Measurements from ENCODE around the gene TRAF3IP1. TPM values are rescaled to one million over a fixed set of nuclear protein-coding genes. Genes with fewer than 3 reads are reported as not detected.

The TRAF3IP1 gene
- total RNA-seq, 2 donors from 2014 or later, result 5.4 to 10.9 TPM

DNA sequence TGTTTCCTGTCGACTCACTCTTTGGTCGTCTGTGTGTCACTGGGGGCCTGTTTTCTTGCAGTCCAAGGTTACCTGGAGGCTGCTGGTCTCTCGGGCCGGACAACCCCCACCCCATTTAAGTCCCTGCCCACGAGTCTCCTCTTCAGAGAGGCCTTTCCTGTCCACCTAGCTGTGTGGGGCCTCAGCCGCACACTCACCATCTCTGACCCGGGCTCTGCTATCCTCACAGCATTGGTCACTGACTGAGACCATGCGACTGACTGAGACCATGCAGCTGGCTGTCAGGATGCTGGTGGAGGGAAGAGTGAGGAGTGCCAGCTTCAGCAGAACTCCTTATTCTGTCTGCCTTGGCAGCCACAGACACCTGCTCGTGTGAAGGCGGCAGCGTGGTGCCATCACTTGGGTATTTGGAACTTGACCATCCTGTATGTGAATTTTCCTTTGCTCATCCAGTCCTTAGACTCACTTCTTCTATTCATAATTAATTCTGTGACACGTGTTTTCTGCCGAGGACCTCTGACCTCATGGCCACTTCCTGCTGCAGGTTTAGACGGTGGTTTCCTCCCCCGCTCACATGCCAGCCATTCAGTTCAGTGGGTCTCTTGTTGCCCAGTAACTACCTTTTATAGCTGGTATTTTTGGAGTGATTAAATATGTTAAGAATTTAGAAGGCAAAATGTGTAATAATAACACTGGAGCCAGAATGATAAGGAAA is 58.9 kb downstream of the TRAF3IP1 start:
- no peaks in the 10 kb centered on the region for H3K27me3 ChIP-seq
- peak; percentile 36 to 59 (median 38) for DNase-seq
- 78 to 83% methylated on average over 15 of the region's 15 CpGs for WGBS, 2 donors
- TF ChIP-seq, protein P1, sequence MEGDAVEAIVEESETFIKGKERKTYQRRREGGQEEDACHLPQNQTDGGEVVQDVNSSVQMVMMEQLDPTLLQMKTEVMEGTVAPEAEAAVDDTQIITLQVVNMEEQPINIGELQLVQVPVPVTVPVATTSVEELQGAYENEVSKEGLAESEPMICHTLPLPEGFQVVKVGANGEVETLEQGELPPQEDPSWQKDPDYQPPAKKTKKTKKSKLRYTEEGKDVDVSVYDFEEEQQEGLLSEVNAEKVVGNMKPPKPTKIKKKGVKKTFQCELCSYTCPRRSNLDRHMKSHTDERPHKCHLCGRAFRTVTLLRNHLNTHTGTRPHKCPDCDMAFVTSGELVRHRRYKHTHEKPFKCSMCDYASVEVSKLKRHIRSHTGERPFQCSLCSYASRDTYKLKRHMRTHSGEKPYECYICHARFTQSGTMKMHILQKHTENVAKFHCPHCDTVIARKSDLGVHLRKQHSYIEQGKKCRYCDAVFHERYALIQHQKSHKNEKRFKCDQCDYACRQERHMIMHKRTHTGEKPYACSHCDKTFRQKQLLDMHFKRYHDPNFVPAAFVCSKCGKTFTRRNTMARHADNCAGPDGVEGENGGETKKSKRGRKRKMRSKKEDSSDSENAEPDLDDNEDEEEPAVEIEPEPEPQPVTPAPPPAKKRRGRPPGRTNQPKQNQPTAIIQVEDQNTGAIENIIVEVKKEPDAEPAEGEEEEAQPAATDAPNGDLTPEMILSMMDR (IDR thresholded peaks at IDR 0.05), result no peak
- TF ChIP-seq POLR2A (IDR thresholded peaks at IDR 0.05), result no peak
- H3K4me1 ChIP-seq, result peaks cover 26% of the 10 kb centered on the region
- no peaks in the 10 kb centered on the region for H3K36me3 ChIP-seq (replicated peaks in 1 of 2; ENCODE audit: insufficient read depth in 1 of 2, low read depth in 2 of 2)
- ATAC-seq, result peak; percentile 86
- no peak overlapping the region for H3K4me3 ChIP-seq
- intact Hi-C loops (cut with DNase I), result no loop called here
- no peaks in the 10 kb centered on the region for H3K9me3 ChIP-seq
- H3K27ac ChIP-seq, result peak overlapping the region in 2 of 4 donors; percentile 35 to 49

DNA sequence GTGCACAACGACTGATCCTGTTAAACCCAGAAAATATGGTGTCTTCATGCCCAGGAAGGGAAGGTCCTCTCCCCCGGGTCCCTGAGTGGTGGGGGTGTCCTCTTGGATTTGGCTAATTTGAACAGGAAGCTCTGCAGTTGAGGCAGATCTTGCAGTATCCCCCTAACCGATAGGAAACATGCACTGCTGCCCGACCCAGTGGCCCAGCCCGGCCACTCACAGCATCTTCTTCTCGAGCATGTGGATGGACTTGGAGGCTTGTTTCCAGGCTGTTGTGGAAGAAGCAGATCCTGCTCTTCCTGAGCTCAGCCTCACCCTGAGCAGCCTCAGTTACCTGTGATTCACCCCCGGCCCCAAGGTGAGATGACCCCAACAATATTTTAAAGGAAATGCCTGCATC is 60.0 kb downstream of the TRAF3IP1 start:
- 92 to 94% methylated on average over 5 to 7 of the region's 7 CpGs for WGBS, 2 donors
- no peaks in the 10 kb centered on the region for H3K27me3 ChIP-seq
- intact Hi-C loops (cut with DNase I), result no loop called here
- H3K27ac ChIP-seq, result peak overlapping the region in 1 of 4 donors; percentile 43
- ATAC-seq (no peak), DNase-seq (no peak)
- TF ChIP-seq, protein P1 (IDR thresholded peaks at IDR 0.05), result no peak
- TF ChIP-seq POLR2A (IDR thresholded peaks at IDR 0.05), result no peak
- no peaks in the 10 kb centered on the region for H3K9me3 ChIP-seq
- no peak overlapping the region for H3K4me3 ChIP-seq
- H3K4me1 ChIP-seq, result peaks cover 26% of the 10 kb centered on the region
- H3K36me3 ChIP-seq (replicated peaks in 1 of 2; ENCODE audit: insufficient read depth in 1 of 2, low read depth in 2 of 2), result no peaks in the 10 kb centered on the region

DNA sequence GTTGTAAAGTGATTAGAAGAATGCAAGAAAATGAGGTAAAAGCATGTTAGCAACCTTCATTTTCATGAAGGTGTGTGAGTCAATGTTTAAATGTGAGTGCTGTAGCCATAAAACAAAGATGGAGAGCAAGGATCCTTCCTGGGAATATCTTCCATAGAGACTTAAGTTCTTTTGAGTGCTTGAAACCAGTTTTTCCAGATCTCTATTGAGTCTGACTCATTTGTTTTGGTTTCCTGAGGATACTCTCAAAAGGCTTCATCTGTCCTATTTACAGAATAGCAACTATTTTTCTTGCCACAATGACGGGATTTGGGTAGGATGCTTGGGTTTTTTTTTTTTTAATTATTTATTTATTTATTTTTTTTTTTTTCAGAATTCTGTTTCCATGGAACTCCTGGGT is 60.5 kb downstream of the TRAF3IP1 start:
- ATAC-seq, result no peak
- no peaks in the 10 kb centered on the region for H3K36me3 ChIP-seq (replicated peaks in 1 of 2; ENCODE audit: insufficient read depth in 1 of 2, low read depth in 2 of 2)
- H3K4me1 ChIP-seq, result peaks cover 24% of the 10 kb centered on the region
- no peaks in the 10 kb centered on the region for H3K27me3 ChIP-seq
- no peak overlapping the region for H3K4me3 ChIP-seq
- intact Hi-C loops (cut with DNase I), result no loop called here
- 74 to 79% methylated on average over 1 of the region's 1 CpG for WGBS, 2 donors
- no peak for DNase-seq
- no peak overlapping the region for H3K27ac ChIP-seq
- no peaks in the 10 kb centered on the region for H3K9me3 ChIP-seq
- no peak for TF ChIP-seq POLR2A (IDR thresholded peaks at IDR 0.05)
- TF ChIP-seq, protein P1 (IDR thresholded peaks at IDR 0.05), result no peak

DNA sequence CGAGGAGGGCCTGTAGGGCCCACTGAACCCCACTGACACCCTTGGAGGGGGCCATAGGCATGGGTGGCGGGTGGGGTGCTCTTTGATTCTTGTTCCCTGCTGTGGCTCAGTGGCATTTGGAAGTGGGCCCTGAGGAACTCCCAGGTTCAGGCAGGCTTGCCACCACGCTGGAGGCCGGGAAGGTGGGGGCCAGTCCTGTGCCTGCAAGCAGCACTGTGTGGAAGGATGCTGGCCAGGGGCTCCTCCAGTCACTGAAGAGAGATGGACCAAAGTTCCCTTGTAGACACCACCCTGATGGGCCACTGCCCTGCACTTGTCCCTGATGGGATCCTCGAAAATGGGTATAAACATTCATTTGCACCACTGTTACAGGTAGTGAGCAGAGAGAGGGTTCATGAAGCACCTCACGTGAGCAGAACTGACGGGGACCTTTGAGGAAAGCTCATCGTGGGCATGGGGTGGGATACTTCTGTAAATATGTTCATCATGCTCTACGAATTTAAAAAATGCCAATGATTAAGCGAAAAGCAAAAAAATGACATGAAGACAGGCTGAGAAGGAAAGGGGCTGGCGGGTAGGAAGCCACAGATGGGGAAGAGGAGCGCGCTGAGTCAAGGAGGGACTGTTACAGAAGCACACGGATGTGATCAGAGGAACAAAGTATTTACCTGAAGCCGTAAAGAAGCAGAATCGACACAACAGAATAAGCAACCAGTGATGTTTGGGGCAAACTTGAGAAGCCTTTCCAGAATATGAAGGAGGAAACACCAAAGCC is 61.2 kb downstream of the TRAF3IP1 start:
- no peak for TF ChIP-seq POLR2A (IDR thresholded peaks at IDR 0.05)
- TF ChIP-seq, protein P1 (IDR thresholded peaks at IDR 0.05), result no peak
- Histone ChIP-seq H3K36me3 (replicated peaks in 1 of 2; ENCODE audit: insufficient read depth in 1 of 2, low read depth in 2 of 2) (no peaks in the 10 kb centered on the region), H3K27me3 (no peaks in the 10 kb centered on the region), H3K27ac (no peak overlapping the region), H3K4me1 (peaks cover 21% of the 10 kb centered on the region), H3K4me3 (no peak overlapping the region), H3K9me3 (no peaks in the 10 kb centered on the region)
- WGBS, 2 donors, result 81 to 90% methylated on average over 14 to 16 of the region's 16 CpGs
- intact Hi-C loops (cut with DNase I), result no loop called here
- no peak for DNase-seq
- no peak for ATAC-seq

All from body of pancreas (tissue), 4 donors.